GM23338 (cell line): ENCODE data around the gene HSH2D. TPM values are rescaled to one million over a fixed set of nuclear protein-coding genes. Genes with fewer than 3 reads are reported as not detected.

ENCODE experiments used
- ATAC-seq: fragments of 200-7000 bp; cut with Tn5 transposase; 3 replicates; pipeline ENCODE4 v1.9.1; 2020
- DNase-seq: peaks from one replicate; pipeline ENCODE4 v3.0.0-alpha.2; 2015; ENCODE audit warnings: low spot score
- H2AFZ ChIP-seq: fragments of 200-600 bp; sonication (generic); 2 replicates; pipeline ENCODE4 v1.8.0; 2016; ENCODE audit warnings: antibody characterized with exemption, mild to moderate bottlenecking, moderate library complexity
- H3F3A ChIP-seq: fragments of 200-600 bp; sonication (generic); replicated peaks from 2 replicates; pipeline ENCODE4 v1.8.0; 2017; ENCODE audit warnings: antibody characterized with exemption, mixed run types, low read depth
- H3K27ac ChIP-seq: fragments of 200-600 bp; sonication (generic); 2 replicates; pipeline ENCODE4 v1.6.1; 2016; ENCODE audit warnings: low read depth
- H3K27me3 ChIP-seq: fragments of 200-600 bp; sonication (generic); 2 replicates; pipeline ENCODE4 v1.8.0; 2016; ENCODE audit warnings: mild to moderate bottlenecking, mixed run types, moderate library complexity; ENCODE audit not compliant: insufficient read depth
- H3K36me3 ChIP-seq: fragments of 200-600 bp; sonication (generic); 2 replicates; pipeline ENCODE4 v1.8.0; 2016; ENCODE audit warnings: mild to moderate bottlenecking; ENCODE audit not compliant: insufficient read depth
- H3K4me1 ChIP-seq: fragments of 200-600 bp; sonication (generic); 2 replicates; pipeline ENCODE4 v1.8.0; 2016; ENCODE audit warnings: mild to moderate bottlenecking, moderate library complexity; ENCODE audit not compliant: insufficient read depth
- H3K4me2 ChIP-seq: fragments of 200-600 bp; sonication (generic); 2 replicates; pipeline ENCODE4 v1.7.1; 2017; ENCODE audit warnings: mixed run types
- H3K4me3 ChIP-seq: fragments of 200-600 bp; sonication (generic); 2 replicates; pipeline ENCODE4 v1.6.1; 2016; ENCODE audit warnings: mixed run types
- H3K79me2 ChIP-seq: fragments of 200-600 bp; sonication (generic); replicated peaks from 2 replicates; pipeline ENCODE4 v1.8.0; 2017; ENCODE audit warnings: mild to moderate bottlenecking; ENCODE audit not compliant: insufficient read depth
- H3K9me2 ChIP-seq: fragments of 200-600 bp; sonication (generic); 2 replicates; pipeline ENCODE4 v1.8.0; 2017; ENCODE audit not compliant: insufficient read depth
- H4K20me1 ChIP-seq: fragments of 200-600 bp; sonication (generic); replicated peaks from 2 replicates; pipeline ENCODE4 v1.8.0; 2017; ENCODE audit warnings: mild to moderate bottlenecking; ENCODE audit not compliant: insufficient read depth
- H3K27ac Mint-ChIP-seq: 2 replicates; pipeline ENCODE4 v1.8.0; 2020; ENCODE audit warnings: inconsistent platforms, mild to moderate bottlenecking, moderate library complexity, mixed read lengths
- H3K27me3 Mint-ChIP-seq: 3 replicates; pipeline ENCODE4 v1.8.0; 2022; ENCODE audit warnings: low read depth, mild to moderate bottlenecking, moderate library complexity, mixed read lengths, inconsistent platforms; ENCODE audit not compliant: insufficient read depth, poor library complexity
- H3K36me3 Mint-ChIP-seq: 3 replicates; pipeline ENCODE4 v1.8.0; 2021; ENCODE audit warnings: low read depth, mild to moderate bottlenecking, inconsistent platforms, moderate library complexity, mixed read lengths
- H3K4me1 Mint-ChIP-seq: 3 replicates; pipeline ENCODE4 v1.8.0; 2020; ENCODE audit warnings: mild to moderate bottlenecking, inconsistent platforms, mixed read lengths
- H3K4me3 Mint-ChIP-seq: 3 replicates; pipeline ENCODE4 v1.8.0; 2021; ENCODE audit warnings: moderate library complexity, mild to moderate bottlenecking, inconsistent platforms, mixed read lengths
- H3K9me3 Mint-ChIP-seq: 3 replicates; pipeline ENCODE4 v1.8.0; 2020; ENCODE audit warnings: moderate library complexity, mild to moderate bottlenecking, inconsistent platforms, mixed read lengths
- CTCF ChIP-seq, 2 experiments: fragments of 200-600 bp in 1 of 2; sonication (generic) in 1 of 2; conservative IDR thresholded peaks; 2 replicates each; pipeline versions ENCODE4 v1.5.1 to v1.6.1; 2016 to 2017; ENCODE audit warnings: antibody characterized with exemption in 2 of 2, low read depth in 2 of 2, mild to moderate bottlenecking in 2 of 2, moderate library complexity in 1 of 2
- NANOG ChIP-seq: IDR thresholded peaks from 2 replicates; pipeline ENCODE4 v1.6.1; 2016; ENCODE audit warnings: antibody characterized with exemption, borderline replicate concordance
- polyA plus RNA-seq: library from polyadenylated mRNA; unstranded; fragments of >200 nt; fragmentation: Nextera tagmentation; extraction: Ambion mirVana; gene quantifications from 2 replicates; pipeline ENCODE4 v1.2.1, GENCODE V29; 2016
- total RNA-seq: library from RNA; depleted of rRNA; stranded (reverse); fragments of >200 nt; shearing (Covaris generic); gene quantifications from 2 replicates; pipeline ENCODE4 v1.2.3, GENCODE V29; 2014
- TF ChIP-seq, protein P1 (sequence below): fragments of 250-450 bp; sonication (Bioruptor Pico); IDR thresholded peaks from 2 replicates; pipeline ENCODE4 v1.5.0; 2020; ENCODE audit warnings: mild to moderate bottlenecking, moderate library complexity

The HSH2D gene
- total and polyA plus RNA-seq, 2 experiments from 2014 or later, result 0.81 to 1.4 TPM

GRCh38 chr19:16148443-16149229 lies 5.2 kb downstream of the HSH2D start (continued):
- TF ChIP-seq, protein P1, sequence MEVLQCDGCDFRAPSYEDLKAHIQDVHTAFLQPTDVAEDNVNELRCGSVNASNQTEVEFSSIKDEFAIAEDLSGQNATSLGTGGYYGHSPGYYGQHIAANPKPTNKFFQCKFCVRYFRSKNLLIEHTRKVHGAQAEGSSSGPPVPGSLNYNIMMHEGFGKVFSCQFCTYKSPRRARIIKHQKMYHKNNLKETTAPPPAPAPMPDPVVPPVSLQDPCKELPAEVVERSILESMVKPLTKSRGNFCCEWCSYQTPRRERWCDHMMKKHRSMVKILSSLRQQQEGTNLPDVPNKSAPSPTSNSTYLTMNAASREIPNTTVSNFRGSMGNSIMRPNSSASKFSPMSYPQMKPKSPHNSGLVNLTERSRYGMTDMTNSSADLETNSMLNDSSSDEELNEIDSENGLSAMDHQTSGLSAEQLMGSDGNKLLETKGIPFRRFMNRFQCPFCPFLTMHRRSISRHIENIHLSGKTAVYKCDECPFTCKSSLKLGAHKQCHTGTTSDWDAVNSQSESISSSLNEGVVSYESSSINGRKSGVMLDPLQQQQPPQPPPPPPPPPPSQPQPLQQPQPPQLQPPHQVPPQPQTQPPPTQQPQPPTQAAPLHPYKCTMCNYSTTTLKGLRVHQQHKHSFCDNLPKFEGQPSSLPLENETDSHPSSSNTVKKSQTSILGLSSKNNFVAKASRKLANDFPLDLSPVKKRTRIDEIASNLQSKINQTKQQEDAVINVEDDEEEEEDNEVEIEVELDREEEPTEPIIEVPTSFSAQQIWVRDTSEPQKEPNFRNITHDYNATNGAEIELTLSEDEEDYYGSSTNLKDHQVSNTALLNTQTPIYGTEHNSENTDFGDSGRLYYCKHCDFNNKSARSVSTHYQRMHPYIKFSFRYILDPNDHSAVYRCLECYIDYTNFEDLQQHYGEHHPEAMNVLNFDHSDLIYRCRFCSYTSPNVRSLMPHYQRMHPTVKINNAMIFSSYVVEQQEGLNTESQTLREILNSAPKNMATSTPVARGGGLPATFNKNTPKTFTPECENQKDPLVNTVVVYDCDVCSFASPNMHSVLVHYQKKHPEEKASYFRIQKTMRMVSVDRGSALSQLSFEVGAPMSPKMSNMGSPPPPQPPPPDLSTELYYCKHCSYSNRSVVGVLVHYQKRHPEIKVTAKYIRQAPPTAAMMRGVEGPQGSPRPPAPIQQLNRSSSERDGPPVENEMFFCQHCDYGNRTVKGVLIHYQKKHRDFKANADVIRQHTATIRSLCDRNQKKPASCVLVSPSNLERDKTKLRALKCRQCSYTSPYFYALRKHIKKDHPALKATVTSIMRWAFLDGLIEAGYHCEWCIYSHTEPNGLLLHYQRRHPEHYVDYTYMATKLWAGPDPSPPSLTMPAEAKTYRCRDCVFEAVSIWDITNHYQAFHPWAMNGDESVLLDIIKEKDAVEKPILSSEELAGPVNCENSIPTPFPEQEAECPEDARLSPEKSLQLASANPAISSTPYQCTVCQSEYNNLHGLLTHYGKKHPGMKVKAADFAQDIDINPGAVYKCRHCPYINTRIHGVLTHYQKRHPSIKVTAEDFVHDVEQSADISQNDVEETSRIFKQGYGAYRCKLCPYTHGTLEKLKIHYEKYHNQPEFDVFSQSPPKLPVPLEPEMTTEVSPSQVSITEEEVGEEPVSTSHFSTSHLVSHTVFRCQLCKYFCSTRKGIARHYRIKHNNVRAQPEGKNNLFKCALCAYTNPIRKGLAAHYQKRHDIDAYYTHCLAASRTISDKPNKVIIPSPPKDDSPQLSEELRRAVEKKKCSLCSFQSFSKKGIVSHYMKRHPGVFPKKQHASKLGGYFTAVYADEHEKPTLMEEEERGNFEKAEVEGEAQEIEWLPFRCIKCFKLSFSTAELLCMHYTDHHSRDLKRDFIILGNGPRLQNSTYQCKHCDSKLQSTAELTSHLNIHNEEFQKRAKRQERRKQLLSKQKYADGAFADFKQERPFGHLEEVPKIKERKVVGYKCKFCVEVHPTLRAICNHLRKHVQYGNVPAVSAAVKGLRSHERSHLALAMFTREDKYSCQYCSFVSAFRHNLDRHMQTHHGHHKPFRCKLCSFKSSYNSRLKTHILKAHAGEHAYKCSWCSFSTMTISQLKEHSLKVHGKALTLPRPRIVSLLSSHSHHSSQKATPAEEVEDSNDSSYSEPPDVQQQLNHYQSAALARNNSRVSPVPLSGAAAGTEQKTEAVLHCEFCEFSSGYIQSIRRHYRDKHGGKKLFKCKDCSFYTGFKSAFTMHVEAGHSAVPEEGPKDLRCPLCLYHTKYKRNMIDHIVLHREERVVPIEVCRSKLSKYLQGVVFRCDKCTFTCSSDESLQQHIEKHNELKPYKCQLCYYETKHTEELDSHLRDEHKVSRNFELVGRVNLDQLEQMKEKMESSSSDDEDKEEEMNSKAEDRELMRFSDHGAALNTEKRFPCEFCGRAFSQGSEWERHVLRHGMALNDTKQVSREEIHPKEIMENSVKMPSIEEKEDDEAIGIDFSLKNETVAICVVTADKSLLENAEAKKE, result no peak

DNA sequence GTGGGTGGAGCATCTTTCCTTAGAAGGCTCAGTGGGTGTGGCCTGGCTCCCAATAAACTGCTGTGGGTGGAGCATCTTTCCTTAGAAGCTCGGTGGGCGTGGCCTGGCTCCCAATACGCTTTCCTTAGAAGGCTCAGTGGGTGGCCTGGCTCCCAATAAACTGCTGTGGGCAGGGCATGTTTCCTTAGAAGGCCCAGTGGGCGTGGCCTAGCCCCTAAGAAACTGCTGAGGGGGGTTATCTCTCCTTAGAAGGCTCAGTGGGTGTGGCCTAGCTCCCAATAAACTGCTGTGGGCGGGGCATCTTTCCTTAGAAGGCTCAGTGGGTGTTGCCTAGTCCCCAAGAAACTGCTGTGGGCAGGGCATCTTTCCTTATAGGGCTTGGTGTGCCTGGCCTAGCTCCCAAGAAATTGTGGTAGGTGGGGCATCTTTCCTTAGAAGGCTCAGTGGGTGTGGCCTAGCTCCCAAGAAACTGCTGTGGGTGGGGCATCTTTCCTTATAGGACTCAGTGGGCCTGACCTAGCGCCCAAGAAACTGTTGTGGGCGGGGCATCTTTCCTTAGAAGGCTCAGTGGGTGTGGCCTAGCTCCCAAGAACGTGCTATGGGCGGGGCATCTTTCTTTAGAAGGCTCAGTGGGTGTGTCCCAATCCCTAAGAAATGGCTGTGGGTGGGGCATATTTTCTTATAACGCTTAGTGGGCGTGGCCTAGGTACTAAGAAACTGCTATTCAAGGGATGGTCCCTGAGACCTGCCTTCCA lies 10.3 kb downstream of the HSH2D start:
- no peak overlapping the region for H2AFZ ChIP-seq
- Mint-ChIP-seq H3K36me3 (no peaks in the 10 kb centered on the region; the same call in 2 of the 3 replicates), H3K9me3 (peaks cover 2% of the 10 kb centered on the region; the same call in 1 of the 3 replicates), H3K4me1 (no peaks in the 10 kb centered on the region), H3K27me3 (peaks cover 11% of the 10 kb centered on the region), H3K4me3 (no peak overlapping the region), H3K27ac (no peak overlapping the region)
- H3K27ac ChIP-seq, result no peak overlapping the region
- no peak overlapping the region for H3K4me2 ChIP-seq
- no peaks in the 10 kb centered on the region for H3K79me2 ChIP-seq
- DNase-seq, result peak; percentile 88
- H3K4me1 ChIP-seq, result no peaks in the 10 kb centered on the region
- no peak overlapping the region for H3K4me3 ChIP-seq
- no peaks in the 10 kb centered on the region for H3F3A ChIP-seq
- H3K9me2 ChIP-seq, result no peaks in the 10 kb centered on the region
- H4K20me1 ChIP-seq, result no peaks in the 10 kb centered on the region
- ATAC-seq, result no peak
- H3K27me3 ChIP-seq, result no peaks in the 10 kb centered on the region
- H3K36me3 ChIP-seq, result no peaks in the 10 kb centered on the region
- TF ChIP-seq, protein P1, result no peak
- TF ChIP-seq NANOG, result no peak
- TF ChIP-seq CTCF (conservative IDR thresholded peaks at IDR 0.05; ENCODE audit: low read depth in 2 of 2), result no peak
